Measurements from ENCODE around the gene HS3ST2.

The HS3ST2 gene

GRCh38 chr16:22813948-22814710 is at the start of gene HS3ST2:
TSS of gene HS3ST2 (plus strand) at chr16:22814162. CDS start at chr16:22814611, 449 bp downstream.
- in situ Hi-C loops (cut with HindIII; ENCODE audit: low sequenced_read_pairs) = no loop called here

- in situ Hi-C loops (cut with HindIII; ENCODE audit: low sequenced_read_pairs) = no loop called here
Measured at GRCh38 chr16:22764662-22765327, 49.2 kb upstream of the HS3ST2 start.

- in situ Hi-C loops (cut with HindIII; ENCODE audit: low sequenced_read_pairs) = no loop called here
Measured at GRCh38 chr16:22765479-22765878, 48.5 kb upstream of the HS3ST2 start.

GRCh38 chr16:22770866-22771265 is 43.1 kb upstream of the HS3ST2 start:
- in situ Hi-C loops (cut with HindIII; ENCODE audit: low sequenced_read_pairs) = no loop called here

- in situ Hi-C loops (cut with HindIII; ENCODE audit: low sequenced_read_pairs) = no loop called here
Measured at GRCh38 chr16:22771551-22771950, 42.4 kb upstream of the HS3ST2 start.

GRCh38 chr16:22775220-22775922 is 38.6 kb upstream of the HS3ST2 start:
- in situ Hi-C loops (cut with HindIII; ENCODE audit: low sequenced_read_pairs) = no loop called here

- in situ Hi-C loops (cut with HindIII; ENCODE audit: low sequenced_read_pairs) = no loop called here
Measured at GRCh38 chr16:22781480-22781879, 32.5 kb upstream of the HS3ST2 start.

GRCh38 chr16:22782314-22782713 is 31.6 kb upstream of the HS3ST2 start:
- in situ Hi-C loops (cut with HindIII; ENCODE audit: low sequenced_read_pairs) = no loop called here

- in situ Hi-C loops (cut with HindIII; ENCODE audit: low sequenced_read_pairs) = no loop called here
Measured at GRCh38 chr16:22784690-22785214, 29.2 kb upstream of the HS3ST2 start.

GRCh38 chr16:22785552-22785951 is 28.4 kb upstream of the HS3ST2 start:
- in situ Hi-C loops (cut with HindIII; ENCODE audit: low sequenced_read_pairs) = no loop called here

- in situ Hi-C loops (cut with HindIII; ENCODE audit: low sequenced_read_pairs) = no loop called here
Measured at GRCh38 chr16:22786284-22786683, 27.7 kb upstream of the HS3ST2 start.

- in situ Hi-C loops (cut with HindIII; ENCODE audit: low sequenced_read_pairs) = no loop called here
Measured at GRCh38 chr16:22786691-22787090, 27.3 kb upstream of the HS3ST2 start.

- in situ Hi-C loops (cut with HindIII; ENCODE audit: low sequenced_read_pairs) = no loop called here
Measured at GRCh38 chr16:22787466-22788192, 26.3 kb upstream of the HS3ST2 start.

GRCh38 chr16:22788193-22788530 is 25.8 kb upstream of the HS3ST2 start:
- in situ Hi-C loops (cut with HindIII; ENCODE audit: low sequenced_read_pairs) = no loop called here

GRCh38 chr16:22789281-22789945 is 24.5 kb upstream of the HS3ST2 start:
- in situ Hi-C loops (cut with HindIII; ENCODE audit: low sequenced_read_pairs) = no loop called here

- in situ Hi-C loops (cut with HindIII; ENCODE audit: low sequenced_read_pairs) = no loop called here
Measured at GRCh38 chr16:22797551-22797950, 16.4 kb upstream of the HS3ST2 start.

GRCh38 chr16:22799113-22799512 is 14.8 kb upstream of the HS3ST2 start:
- in situ Hi-C loops (cut with HindIII; ENCODE audit: low sequenced_read_pairs) = no loop called here

- in situ Hi-C loops (cut with HindIII; ENCODE audit: low sequenced_read_pairs) = no loop called here
Measured at GRCh38 chr16:22804893-22805292, 9.1 kb upstream of the HS3ST2 start.

GRCh38 chr16:22805326-22805725 is 8.6 kb upstream of the HS3ST2 start:
- in situ Hi-C loops (cut with HindIII; ENCODE audit: low sequenced_read_pairs) = no loop called here

GRCh38 chr16:22806811-22807210 is 7.2 kb upstream of the HS3ST2 start:
- in situ Hi-C loops (cut with HindIII; ENCODE audit: low sequenced_read_pairs) = no loop called here

Measured in endothelial cell of hepatic sinusoid (primary cell).